GM21825 (cell line): ENCODE data around the gene NOVA2.

Source experiments
- ATAC-seq: cut with Tn5 transposase; IDR thresholded peaks from one replicate; pipeline ENCODE4 v1.9.1; 2021; ENCODE audit warnings: mild to moderate bottlenecking, moderate library complexity; ENCODE audit not compliant: unreplicated experiment

Gene NOVA2

DNA sequence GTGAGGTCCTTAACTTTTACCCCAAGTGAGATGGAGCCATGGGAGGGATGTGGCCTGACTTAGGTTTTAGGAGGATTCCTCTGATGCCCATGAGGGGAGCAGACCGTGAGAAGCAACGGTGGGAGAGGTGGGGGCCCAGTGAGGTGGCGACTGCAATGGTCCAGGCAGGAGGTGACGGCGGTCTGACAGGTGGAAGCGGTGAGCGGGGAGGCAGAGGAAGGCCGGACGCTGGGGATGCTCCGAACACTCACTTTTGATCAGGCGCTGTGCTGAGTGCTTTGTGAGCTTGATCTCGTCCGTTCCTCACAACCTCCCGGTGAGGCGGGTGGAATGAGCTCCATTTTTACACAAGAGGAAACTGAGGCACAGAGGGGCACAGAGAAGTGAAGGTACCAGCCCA, 11.6 kb downstream of the NOVA2 start:
- no peak for ATAC-seq

GRCh38 chr19:45960595-45961235, 12.9 kb downstream of the NOVA2 start:
- ATAC-seq: no peak

DNA sequence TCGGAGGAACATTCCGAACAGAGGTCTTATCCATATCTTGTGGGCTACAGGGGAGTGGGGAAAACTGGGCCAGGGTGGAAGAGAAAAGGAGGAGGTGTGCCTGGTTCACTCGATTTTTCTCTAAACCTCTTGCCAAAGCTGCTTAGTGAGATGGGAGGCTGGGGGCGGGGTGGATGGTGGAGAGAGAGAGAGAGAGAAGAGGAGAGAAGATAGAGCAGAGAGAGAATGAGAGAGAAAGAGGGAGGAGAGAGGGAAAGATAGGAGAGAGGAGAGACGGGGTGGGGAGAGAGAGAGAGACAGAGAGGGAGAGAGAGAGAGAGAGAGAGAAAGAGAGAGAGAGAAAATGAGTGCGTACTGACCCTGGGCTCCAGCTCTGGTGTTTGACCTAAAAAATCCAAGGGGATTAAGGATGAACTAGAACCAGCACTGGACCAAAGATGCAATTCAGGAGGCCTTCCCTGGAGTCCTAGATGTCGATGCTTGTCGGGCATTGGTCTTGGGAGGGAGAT, 14.1 kb downstream of the NOVA2 start:
- ATAC-seq: no peak

DNA sequence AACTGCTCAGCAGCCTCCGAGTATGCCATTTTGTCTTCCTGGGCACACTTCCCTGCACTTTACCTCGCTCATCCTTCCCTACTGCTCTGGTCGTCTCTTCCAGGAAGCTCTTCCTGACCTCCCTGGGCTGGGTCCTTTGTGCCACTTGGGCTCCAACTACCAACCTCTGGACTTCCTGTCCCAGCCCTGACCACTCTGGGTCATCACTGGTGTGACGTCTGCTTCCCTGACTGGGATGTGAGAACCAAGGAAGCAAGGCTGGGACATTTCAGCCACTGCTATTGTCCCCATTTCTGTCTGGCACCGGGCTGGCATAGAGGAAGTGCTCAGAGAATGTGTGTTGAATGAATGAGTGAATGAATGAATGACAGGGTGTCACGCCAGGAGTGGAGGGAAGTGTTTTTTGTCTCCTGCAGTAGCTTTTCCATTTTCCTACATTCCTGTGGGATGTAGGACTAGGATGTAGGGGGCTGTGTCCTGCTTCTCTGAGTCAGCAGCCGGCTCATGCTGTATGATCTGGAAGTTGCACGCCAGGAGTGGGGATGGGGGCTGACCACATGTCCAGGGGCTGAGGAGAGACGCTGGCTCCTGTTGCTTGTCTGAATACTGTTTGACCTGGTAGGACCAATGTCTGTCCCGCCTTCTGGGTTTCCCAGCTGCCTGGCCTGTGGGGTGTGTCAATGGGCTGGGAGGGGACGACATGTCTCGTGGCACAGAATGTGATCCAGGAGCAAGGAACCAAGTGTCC, 14.7 kb downstream of the NOVA2 start:
- no peak for ATAC-seq

GRCh38 chr19:45958320-45958719, 15.3 kb downstream of the NOVA2 start:
- ATAC-seq: no peak

- ATAC-seq: no peak
Observed at GRCh38 chr19:45955905-45956608, 17.6 kb downstream of the NOVA2 start.

- ATAC-seq: no peak
Observed at GRCh38 chr19:45954156-45954555, 19.5 kb downstream of the NOVA2 start.

GRCh38 chr19:45953676-45954075, 20.0 kb downstream of the NOVA2 start:
- ATAC-seq: no peak

- no peak for ATAC-seq
Observed at GRCh38 chr19:45952686-45953505, 20.8 kb downstream of the NOVA2 start.

GRCh38 chr19:45952341-45952685, 21.4 kb downstream of the NOVA2 start:
- no peak for ATAC-seq

- no peak for ATAC-seq
Observed at GRCh38 chr19:45947926-45948325, 25.7 kb downstream of the NOVA2 start.

- ATAC-seq: no peak
Observed at GRCh38 chr19:45940515-45940805, 33.2 kb downstream of the NOVA2 start.

- ATAC-seq: no peak
Observed at GRCh38 chr19:45939792-45940514, 33.7 kb downstream of the NOVA2 start.

DNA sequence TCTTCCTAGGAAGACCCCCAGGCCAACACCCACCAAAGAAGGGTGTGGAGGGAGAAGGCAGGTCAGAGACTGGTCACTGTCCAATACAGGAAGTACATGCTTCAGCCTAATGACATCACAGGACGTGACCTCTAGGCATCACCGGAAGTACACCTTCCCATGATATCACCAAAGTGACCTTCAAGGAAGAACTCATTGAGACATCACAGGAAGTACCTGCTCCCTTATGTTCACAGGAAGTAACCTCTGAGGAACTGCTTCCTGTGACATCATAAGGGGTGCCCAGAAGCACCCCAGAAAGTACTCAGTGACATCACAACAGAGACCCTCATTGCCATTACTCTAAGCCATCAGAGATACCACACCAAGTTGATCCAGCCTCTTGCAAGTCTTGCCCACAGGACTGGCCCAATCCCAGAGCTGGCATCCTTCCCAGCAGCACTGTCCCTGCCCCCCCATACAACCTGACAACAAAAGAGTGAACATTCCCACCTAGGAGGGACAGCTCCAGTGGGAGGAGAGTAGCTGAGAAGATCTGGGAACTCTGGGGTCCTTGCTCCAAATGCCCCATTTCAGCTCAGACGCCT, 34.8 kb downstream of the NOVA2 start:
- ATAC-seq: no peak

DNA sequence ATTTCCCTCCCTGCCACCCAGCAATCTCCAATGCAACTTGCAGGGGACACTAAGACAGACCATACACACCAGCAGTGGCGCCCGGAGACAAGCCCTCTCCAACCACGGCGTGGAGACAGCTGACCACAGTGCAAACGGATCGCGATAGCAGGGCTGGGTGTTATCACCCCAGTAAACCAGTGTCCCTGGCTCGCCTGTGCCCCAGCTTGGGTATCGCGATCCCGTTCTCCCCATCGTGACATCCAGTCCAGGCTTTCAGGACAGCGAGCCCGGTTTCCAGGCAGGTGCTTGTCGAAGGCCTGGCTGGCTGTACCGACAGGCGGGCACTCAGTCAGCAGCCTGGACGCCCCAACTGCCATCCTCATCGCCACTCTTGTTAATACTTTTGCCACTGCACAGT, 38.4 kb downstream of the NOVA2 start:
- ATAC-seq: no peak

DNA sequence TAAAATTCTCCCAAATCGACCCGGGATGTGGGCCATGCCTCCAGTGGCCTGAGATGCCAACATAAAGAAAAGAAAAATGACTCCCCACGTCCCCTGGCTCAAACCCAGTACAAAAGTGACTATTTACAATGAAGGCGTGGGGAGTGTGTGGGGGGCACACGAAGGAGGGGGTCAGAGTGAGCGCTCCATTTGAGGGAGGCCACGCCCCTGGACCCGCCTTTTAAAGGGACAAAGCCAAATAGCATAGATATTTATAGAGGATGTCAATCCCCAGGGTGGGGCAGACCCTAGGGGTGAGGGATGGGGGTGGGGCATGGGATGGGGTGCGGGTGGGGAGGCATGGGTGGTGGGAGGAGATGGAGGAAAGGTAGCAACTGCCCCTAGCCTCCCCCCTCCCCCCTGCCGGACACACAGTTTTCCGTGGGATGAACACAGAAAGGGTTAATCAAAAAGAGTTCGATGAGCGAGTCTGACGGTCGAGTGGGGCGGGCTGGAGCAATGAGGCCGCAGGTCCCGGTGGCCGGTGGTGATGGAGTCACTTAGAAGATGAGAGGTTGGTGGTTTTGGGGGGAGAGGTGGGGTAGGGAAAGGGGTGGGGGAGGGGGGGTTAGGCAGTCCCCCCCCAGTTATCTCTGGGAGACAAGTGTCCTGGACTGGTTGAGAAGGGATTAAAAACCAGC, 39.0 kb downstream of the NOVA2 start:
- ATAC-seq: no peak

- no peak for ATAC-seq
Observed at GRCh38 chr19:45933759-45934158, 39.9 kb downstream of the NOVA2 start.

GRCh38 chr19:45931055-45931454, 42.6 kb downstream of the NOVA2 start:
- no peak for ATAC-seq

GRCh38 chr19:45929247-45929646, 44.4 kb downstream of the NOVA2 start:
- no peak for ATAC-seq
